Activated T-helper 17 cell treated with anti-CD3 and anti-CD28 coated beads, Interleukin-2, amount 50 U/mL, for 72 hours (primary cell): ENCODE results near the gene AIFM1. TPM values are rescaled to one million over a fixed set of nuclear protein-coding genes. Genes with fewer than 3 reads are reported as not detected.

ENCODE experiments used
- ATAC-seq: fragments of 150-1000 bp; cut with Tn5 transposase; replicated peaks from 2 replicates; pipeline ENCODE4 v1.10.0; 2021; ENCODE audit warnings: mild to moderate bottlenecking, moderate library complexity
- H3K27ac Mint-ChIP-seq: one replicate; pipeline ENCODE4 v1.8.0; 2022; ENCODE audit warnings: mixed read lengths
- H3K27me3 Mint-ChIP-seq: one replicate; pipeline ENCODE4 v1.8.0; 2022; ENCODE audit warnings: mixed read lengths
- H3K36me3 Mint-ChIP-seq: one replicate; pipeline ENCODE4 v1.8.0; 2022; ENCODE audit warnings: low read depth, mild to moderate bottlenecking, mixed read lengths
- H3K4me1 Mint-ChIP-seq: one replicate; pipeline ENCODE4 v1.8.0; 2022; ENCODE audit warnings: mixed read lengths
- H3K4me3 Mint-ChIP-seq: one replicate; pipeline ENCODE4 v1.8.0; 2022; ENCODE audit warnings: mild to moderate bottlenecking, mixed read lengths
- H3K9me3 Mint-ChIP-seq: one replicate; pipeline ENCODE4 v1.8.0; 2022; ENCODE audit warnings: mixed read lengths
- total RNA-seq, 2 donors: library from RNA; stranded (reverse); gene quantifications; one replicate each; pipeline ENCODE4 v1.2.3, GENCODE V29; 2022

The AIFM1 gene
- total RNA-seq, 2 donors from 2014 or later = 25.4 to 67.3 TPM

DNA sequence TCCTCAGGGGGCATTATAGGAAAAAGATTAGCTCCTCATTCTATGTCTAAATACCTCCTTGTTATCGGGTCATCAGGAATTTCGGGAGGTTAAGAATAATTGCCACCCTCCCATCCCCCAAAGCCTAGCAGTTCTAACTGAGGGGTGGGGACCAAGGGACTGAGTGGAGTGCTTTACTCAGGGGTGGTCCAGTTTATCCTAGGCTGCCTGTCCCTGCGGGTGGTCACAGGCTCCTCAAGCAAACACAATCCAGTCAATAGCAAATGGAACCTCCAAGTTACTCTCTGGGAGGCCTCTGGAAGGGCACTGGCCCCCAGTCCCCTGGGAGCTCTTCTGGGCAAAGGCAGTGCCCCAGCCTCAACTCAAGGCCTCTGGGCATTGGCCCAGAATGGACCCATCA lies 62.0 kb downstream of the AIFM1 start:
- ATAC-seq = no peak
- H3K36me3 Mint-ChIP-seq = peaks cover 13% of the 10 kb centered on the region
- H3K27ac Mint-ChIP-seq = no peak overlapping the region
- H3K9me3 Mint-ChIP-seq = no peaks in the 10 kb centered on the region
- H3K4me3 Mint-ChIP-seq = peak overlapping the region; percentile 15
- no peaks in the 10 kb centered on the region for H3K27me3 Mint-ChIP-seq
- H3K4me1 Mint-ChIP-seq = peaks cover 38% of the 10 kb centered on the region

DNA sequence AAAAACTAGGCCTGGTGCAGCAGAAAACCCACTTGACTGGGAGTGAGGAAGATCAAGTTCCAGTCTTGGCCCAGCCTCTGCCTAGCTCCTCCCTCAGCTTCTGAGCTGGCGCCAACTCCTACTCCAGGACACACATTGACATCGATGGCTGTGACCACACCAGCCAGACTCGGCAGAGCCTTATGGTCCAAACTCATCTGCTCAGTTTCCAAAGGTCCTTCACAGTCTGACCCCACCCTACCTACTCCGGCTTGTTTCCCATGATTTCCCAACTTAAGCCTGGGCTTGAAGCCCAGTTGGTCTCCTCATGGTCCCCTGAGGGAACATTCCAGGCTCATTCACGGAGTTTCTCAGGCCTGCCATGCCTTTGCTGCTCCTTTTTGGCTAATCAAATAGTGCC lies 65.5 kb downstream of the AIFM1 start:
- Mint-ChIP-seq H3K4me1 (peaks cover 34% of the 10 kb centered on the region), H3K9me3 (no peaks in the 10 kb centered on the region), H3K4me3 (peak overlapping the region; percentile 40), H3K36me3 (peaks cover 8% of the 10 kb centered on the region), H3K27me3 (no peaks in the 10 kb centered on the region), H3K27ac (peak overlapping the region; percentile 32)
- peak; percentile 45 for ATAC-seq

DNA sequence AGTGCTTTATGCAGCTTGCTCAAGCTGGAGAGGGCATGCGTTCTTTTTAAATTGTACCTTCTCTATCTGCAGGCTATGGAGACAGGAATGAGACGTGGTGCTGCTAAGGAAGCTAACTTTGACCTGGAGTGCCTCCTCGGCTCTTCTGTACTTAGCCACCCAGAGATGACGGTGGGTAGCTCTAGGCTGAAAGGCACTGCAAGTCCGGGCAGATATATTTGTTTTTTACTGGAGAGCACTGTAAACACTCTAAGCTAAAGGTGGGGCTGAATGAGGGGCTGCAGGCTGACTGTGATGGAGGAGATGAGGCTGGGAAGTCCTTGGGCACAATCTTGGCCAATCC lies 67.5 kb downstream of the AIFM1 start:
- no peak for ATAC-seq
- peaks cover 25% of the 10 kb centered on the region for H3K4me1 Mint-ChIP-seq
- peak overlapping the region; percentile 76 for H3K27ac Mint-ChIP-seq
- H3K27me3 Mint-ChIP-seq = no peaks in the 10 kb centered on the region
- H3K36me3 Mint-ChIP-seq = peaks cover 8% of the 10 kb centered on the region
- H3K4me3 Mint-ChIP-seq = peak overlapping the region; percentile 57
- no peaks in the 10 kb centered on the region for H3K9me3 Mint-ChIP-seq

DNA sequence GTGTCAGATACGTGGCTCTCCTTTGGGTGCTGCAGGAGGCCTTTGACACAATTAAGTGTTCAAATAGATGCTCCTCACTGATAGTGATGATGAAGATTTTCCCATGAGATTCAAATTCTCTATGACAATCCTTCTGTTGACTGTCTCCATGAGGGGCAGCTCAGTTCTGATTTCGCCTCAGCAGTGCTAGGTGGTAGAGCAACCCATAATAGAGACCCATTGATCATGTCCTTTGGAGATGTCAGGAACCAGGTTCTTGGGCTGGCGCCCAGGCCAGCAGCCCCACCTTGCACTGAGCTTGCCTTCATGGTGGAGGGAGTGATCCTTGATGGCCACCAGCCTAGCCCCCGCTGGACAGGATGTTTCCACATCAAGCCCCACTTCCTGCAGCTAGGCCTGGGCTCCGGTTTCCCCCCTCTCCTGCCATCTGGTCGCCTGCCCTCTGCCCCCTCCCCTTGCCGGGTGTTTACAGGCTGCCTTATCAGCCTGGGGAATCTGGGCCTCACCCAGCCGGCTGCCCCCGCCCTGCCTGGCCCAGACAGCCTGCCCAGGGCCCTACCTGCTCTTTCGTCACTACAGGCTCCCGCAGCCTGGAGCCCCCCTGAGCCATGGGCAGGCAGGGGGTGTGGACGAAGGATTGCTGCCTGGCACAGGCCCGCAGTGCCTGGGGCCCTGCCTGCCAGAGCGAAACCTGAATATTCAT lies 68.0 kb downstream of the AIFM1 start:
- Mint-ChIP-seq H3K27ac (peak overlapping the region; percentile 76), H3K4me1 (peaks cover 21% of the 10 kb centered on the region), H3K4me3 (peak overlapping the region; percentile 57), H3K9me3 (no peaks in the 10 kb centered on the region), H3K36me3 (peaks cover 8% of the 10 kb centered on the region), H3K27me3 (no peaks in the 10 kb centered on the region)
- ATAC-seq = peak; percentile 26

DNA sequence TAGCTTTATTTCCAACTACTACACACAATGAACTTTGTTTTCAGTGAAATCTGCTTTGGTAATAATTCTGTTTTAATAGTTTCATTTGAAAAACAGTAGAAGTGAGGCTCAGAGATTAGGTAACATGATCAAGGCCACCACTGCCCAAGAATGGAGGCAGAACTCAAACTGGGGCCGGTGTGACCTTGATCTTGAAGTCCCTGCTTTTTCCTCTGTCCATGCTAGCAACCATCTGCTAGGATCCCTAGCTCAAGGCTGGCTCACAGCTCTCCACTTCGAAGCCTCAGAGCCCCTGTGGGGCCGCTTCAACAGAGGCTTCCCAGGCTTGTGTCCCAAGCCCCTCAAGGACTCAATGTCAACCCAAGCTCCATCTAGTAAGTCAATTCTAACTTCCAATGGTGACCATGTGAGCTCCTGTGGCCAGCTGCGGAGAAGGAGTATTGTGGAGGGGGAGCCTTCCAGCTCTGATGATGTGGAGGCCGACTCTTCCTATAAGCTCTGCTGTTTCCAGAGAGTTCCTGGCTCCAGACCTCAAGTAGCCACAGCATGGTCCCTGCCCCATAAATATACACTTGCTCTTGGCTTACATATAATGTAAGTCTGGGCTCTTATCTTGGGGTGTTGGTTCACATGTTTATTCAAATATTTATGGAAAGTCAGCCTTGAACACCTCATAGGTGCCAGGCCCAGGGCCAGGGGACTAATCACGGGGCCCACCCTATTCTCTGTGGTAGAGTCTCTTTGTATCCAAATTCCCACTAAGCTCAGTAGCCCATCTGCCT lies 70.2 kb downstream of the AIFM1 start:
- no peak overlapping the region for H3K4me3 Mint-ChIP-seq
- H3K9me3 Mint-ChIP-seq = no peaks in the 10 kb centered on the region
- H3K36me3 Mint-ChIP-seq = no peaks in the 10 kb centered on the region
- no peak overlapping the region for H3K27ac Mint-ChIP-seq
- ATAC-seq = no peak
- peaks cover 17% of the 10 kb centered on the region for H3K4me1 Mint-ChIP-seq
- no peaks in the 10 kb centered on the region for H3K27me3 Mint-ChIP-seq

DNA sequence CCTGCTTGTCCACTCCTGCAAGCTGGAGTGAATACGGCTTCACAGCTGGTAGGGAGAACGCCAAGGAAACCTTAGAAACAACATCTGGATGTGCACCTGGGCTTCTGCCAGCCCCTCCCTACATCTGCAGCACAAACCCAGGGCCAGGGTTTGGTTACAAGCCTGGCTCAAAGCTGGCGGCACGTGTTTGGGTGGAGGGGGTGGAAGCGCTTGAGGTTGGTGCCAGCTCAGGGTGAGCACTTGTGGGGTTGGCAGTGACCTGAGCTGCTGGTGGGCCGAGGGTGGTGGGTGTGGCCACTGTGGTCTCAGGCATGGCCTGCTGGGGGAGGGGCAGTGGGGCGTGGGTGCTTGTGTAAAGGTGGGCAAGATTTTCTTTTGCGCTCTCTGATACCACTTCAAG lies 70.9 kb downstream of the AIFM1 start:
- Mint-ChIP-seq H3K27ac (no peak overlapping the region), H3K9me3 (no peaks in the 10 kb centered on the region), H3K36me3 (no peaks in the 10 kb centered on the region), H3K27me3 (no peaks in the 10 kb centered on the region), H3K4me3 (no peak overlapping the region), H3K4me1 (peaks cover 19% of the 10 kb centered on the region)
- ATAC-seq = no peak

DNA sequence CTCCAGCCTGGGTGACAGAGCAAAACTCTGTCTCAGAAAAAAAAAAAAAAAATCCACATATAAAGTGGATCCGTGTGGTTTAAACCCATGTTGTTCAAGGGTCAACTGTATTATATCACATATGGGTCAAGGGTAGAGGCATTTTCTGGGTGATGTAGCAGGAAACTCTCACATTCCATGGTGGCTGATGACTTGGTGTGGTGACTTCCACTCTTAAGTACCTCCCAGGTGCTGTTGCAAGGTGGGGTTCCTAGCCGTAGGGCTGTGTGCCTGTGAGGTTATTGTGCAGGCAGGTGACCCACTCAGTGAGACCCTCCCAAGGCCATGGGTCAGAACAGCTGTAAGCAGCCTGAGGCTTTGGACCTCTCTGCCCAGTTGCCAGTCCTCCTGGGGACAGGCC lies 72.4 kb downstream of the AIFM1 start:
- no peaks in the 10 kb centered on the region for H3K9me3 Mint-ChIP-seq
- H3K4me3 Mint-ChIP-seq = no peak overlapping the region
- ATAC-seq = no peak
- H3K27me3 Mint-ChIP-seq = no peaks in the 10 kb centered on the region
- peaks cover 13% of the 10 kb centered on the region for H3K4me1 Mint-ChIP-seq
- H3K27ac Mint-ChIP-seq = no peak overlapping the region
- H3K36me3 Mint-ChIP-seq = no peaks in the 10 kb centered on the region

DNA sequence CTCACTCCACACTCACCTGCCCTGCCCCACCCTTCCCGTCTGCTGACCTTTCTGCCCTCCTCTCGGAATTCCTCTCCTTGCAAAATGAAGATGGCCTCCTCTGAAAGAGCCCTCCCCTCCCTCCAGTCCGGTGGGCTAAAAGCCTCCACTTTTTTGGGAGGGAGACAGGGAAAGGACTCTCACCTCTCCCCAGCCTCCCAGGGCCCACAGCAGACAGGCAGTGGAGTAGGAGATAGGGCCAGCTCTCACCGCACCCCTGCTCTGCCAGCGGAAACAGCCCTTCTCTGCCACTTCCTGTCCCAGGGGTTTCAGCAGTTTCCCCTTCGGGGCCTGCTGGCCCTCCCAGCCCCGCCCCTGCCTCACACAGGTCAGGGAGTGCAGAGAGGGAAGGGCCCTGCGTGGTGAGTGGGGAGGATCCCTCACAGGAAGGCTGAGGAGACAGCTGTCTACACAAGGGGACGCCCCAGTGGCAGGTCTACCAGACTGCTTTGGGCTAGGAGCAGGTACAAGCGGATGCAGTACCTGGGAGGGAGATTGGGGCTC lies 73.6 kb downstream of the AIFM1 start:
- Mint-ChIP-seq H3K27me3 (no peaks in the 10 kb centered on the region), H3K9me3 (no peaks in the 10 kb centered on the region), H3K36me3 (no peaks in the 10 kb centered on the region), H3K4me1 (peaks cover 15% of the 10 kb centered on the region), H3K27ac (peak overlapping the region; percentile 89), H3K4me3 (peak overlapping the region; percentile 86)
- ATAC-seq = peak; percentile 95

DNA sequence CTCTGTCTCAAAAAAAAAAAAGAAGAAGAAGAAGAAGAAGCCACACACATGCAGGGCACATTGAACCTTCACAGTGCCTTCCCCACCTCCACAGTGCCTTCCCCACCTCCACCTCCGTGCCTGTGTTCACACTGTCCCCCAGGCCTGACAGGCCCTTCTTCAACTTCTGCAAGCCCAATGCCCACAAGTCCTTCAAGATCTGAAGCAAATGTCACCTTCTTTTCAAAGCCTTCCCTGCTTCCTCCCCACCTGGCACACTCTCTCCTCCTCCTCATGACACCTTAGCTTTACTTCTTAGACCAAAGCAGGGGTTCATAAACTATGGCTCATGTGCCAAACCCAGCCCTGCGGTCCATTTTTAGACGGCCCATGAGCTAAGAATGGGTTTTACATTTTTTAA lies 75.3 kb downstream of the AIFM1 start:
- Mint-ChIP-seq H3K4me1 (peaks cover 15% of the 10 kb centered on the region), H3K27me3 (no peaks in the 10 kb centered on the region), H3K36me3 (peaks cover 8% of the 10 kb centered on the region), H3K9me3 (no peaks in the 10 kb centered on the region), H3K4me3 (no peak overlapping the region), H3K27ac (no peak overlapping the region)
- no peak for ATAC-seq

DNA sequence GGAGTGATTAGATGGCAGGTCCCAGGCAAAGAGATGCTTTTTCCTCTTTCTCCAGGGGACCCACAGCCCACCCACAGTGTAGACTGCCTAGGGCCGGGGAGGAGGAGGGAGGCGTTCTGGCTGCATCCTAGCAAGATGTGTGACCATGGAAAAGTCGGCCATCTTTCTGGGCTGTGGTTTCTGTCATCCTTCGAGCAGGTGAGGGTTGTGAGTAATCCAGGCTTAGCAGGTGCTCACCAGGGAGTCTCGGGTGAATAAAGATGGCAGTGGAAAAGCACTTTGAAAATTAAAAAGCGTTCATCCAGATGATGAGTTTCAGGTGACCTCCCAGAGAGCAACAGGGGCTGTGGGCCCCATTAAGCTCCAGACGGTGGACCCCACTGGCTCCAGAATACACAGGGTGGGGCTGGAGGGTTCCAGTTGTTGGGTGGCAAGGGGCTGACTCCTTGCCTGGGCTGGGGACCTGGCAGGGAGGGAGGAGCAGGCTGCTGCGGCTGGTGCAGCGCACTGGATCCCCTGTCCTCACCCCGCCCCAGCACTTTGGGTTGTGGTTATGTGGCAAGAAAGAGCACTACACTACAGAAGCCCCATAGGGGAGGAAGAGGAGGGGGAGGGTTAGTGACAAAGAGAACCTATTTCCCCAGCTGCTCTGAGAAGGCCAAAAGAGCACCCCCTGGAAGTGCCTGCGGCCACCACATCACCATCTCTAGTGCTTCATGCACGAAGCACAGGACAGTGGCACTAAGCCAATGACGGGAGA lies 79.0 kb downstream of the AIFM1 start:
- peaks cover 8% of the 10 kb centered on the region for H3K36me3 Mint-ChIP-seq
- peaks cover 22% of the 10 kb centered on the region for H3K4me1 Mint-ChIP-seq
- no peaks in the 10 kb centered on the region for H3K27me3 Mint-ChIP-seq
- ATAC-seq = peak; percentile 58
- peak overlapping the region; percentile 74 for H3K4me3 Mint-ChIP-seq
- no peaks in the 10 kb centered on the region for H3K9me3 Mint-ChIP-seq
- H3K27ac Mint-ChIP-seq = peak overlapping the region; percentile 56

DNA sequence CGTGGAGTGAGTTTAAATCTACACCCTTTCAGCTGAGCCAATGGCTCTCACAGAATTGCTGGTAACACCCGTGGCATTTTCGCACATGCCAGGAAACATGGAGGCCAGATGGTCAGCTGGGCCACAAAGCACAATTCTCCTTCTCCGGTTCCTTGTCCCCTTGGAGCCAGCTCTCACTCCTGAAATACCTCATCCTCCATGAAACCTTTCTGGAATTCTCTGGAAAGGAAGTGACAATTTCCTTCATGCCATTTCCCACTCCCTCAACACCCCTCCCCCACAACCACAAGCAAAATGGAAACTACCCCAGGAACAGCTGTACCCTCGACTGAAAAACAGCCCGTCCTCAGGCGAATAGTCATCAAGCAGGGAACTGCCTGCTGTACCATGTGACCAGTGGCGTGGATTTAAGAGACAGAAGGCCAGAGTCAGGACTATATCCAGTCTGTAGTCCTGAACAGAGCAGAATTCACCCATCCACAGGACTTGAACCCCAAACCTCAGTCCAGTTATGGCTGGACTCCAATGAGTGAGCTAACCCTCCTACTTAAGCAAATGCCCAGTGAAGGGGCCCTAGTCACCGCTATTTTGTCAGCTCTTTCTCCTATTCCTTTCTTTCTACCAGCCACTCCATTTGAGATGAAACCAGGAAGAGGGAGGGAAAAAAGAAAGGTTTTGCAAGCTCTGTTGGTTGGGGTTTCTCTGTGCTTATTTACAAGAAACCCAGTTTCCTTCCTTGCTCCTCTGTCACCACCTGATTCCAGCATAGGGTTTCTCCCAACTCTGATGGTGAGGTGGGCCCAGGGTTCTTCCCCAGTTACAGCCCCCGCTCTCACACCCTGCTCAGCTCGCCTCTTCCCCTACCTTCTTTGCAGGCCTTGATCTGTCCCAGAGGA lies 79.8 kb downstream of the AIFM1 start:
- Mint-ChIP-seq H3K4me3 (peak overlapping the region; percentile 74), H3K27ac (peak overlapping the region; percentile 56), H3K9me3 (no peaks in the 10 kb centered on the region), H3K27me3 (no peaks in the 10 kb centered on the region), H3K4me1 (peaks cover 26% of the 10 kb centered on the region), H3K36me3 (peaks cover 8% of the 10 kb centered on the region)
- ATAC-seq = no peak

DNA sequence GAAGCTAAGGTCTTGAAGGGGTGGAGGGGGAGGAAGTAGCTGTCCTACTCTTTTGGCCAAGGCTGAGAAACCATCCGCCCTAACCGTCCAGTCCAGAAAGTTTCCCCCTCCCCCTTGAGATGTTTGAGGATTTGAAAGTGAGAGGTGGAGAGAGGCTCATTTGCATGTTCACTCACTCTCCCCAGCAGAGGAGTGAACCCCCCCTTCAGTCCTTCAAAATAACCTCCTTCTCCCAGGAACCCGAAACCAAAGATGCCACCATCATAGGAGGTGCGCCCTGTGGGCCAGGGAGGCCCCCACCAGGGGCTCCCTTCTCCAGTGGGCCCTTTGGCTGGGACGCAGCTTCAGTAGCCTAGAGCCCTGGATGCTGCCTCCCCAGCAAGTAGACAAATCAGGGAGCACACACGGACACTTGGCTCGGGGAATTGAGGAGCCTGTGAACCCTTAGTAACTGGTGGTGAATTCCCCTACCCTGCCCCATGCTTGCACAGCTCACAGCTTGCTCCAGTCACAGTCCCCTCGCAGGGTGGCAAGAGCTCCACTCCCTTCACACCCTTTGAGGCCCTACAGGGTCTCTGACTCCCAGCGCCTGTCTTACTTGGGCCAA lies 80.9 kb downstream of the AIFM1 start:
- peaks cover 25% of the 10 kb centered on the region for H3K4me1 Mint-ChIP-seq
- H3K36me3 Mint-ChIP-seq = peaks cover 12% of the 10 kb centered on the region
- no peaks in the 10 kb centered on the region for H3K9me3 Mint-ChIP-seq
- no peaks in the 10 kb centered on the region for H3K27me3 Mint-ChIP-seq
- peak overlapping the region; percentile 74 for H3K4me3 Mint-ChIP-seq
- peak; percentile 27 for ATAC-seq
- peak overlapping the region; percentile 22 for H3K27ac Mint-ChIP-seq

DNA sequence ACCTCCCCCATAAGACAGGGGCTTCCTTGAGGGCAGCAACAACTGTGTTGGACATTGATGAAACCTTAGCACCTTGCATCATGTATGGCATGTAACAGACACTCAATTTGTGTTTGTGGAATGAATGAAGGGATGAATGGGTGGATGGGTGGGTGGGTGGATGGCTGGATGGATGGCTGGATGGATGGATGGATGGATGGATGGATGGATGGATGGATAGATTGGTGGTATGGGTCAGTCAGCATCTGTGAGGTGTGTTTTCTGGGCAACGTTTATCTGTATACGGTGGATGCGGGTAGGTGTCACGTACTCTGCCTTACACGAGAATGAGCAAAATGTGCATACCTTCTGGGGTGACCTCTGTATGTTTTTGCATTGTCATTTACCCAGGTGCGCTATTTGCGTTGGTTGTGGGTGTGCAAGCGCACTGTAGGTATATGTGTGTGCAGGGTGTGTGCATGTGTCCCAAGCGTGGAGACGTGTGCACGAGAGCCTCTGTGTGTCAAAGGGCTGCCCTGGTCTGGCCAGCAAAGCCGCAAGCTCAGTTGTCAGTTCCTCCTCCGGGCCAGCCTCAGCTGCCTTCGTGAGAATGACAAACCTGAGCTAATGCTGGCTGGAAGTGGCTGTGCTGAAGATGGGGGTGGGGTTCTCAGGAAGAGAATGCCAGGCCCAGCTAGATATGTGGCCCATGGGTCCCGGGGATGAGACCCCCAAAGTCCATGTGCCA lies 81.8 kb downstream of the AIFM1 start:
- Mint-ChIP-seq H3K27me3 (no peaks in the 10 kb centered on the region), H3K4me1 (peaks cover 27% of the 10 kb centered on the region), H3K27ac (peak overlapping the region; percentile 56)

More for the DNA sequence above, 81.8 kb downstream of the AIFM1 start:
- ATAC-seq = no peak
- Mint-ChIP-seq H3K36me3 (peaks cover 18% of the 10 kb centered on the region), H3K4me3 (peak overlapping the region; percentile 74), H3K9me3 (no peaks in the 10 kb centered on the region)
